Activated CD8-positive, alpha-beta T cell treated with anti-CD3 and anti-CD28 coated beads for 36 hours (primary cell): ENCODE data around the gene PLK2. TPM values are rescaled to one million over a fixed set of nuclear protein-coding genes. Genes with fewer than 3 reads are reported as not detected.

ENCODE experiments used
- ATAC-seq: fragments of 200-7000 bp; cut with Tn5 transposase; one replicate; pipeline ENCODE4 v1.10.0; 2021; ENCODE audit warnings: mild to moderate bottlenecking, moderate library complexity
- CTCF ChIA-PET: fragments of 350-600 bp; sonication (Branson Sonifier 250); formaldehyde crosslinking; loops from one replicate; lab custom pipeline; 2021; ENCODE audit warnings: antibody characterized with exemption; lab: Charles Lee
- POLR2A ChIA-PET: fragments of 350-600 bp; sonication (Branson Sonifier 250); formaldehyde crosslinking; loops from one replicate; lab custom pipeline; 2021; ENCODE audit warnings: antibody characterized with exemption; lab: Charles Lee
- DNase-seq: peaks from one replicate; pipeline ENCODE4 v3.0.0-alpha.2; 2020
- H3K27ac Mint-ChIP-seq: one replicate; pipeline ENCODE4 v1.8.0; 2021; ENCODE audit warnings: mild to moderate bottlenecking, mixed read lengths
- H3K27me3 Mint-ChIP-seq: one replicate; pipeline ENCODE4 v1.8.0; 2021; ENCODE audit warnings: mixed read lengths
- H3K36me3 Mint-ChIP-seq: one replicate; pipeline ENCODE4 v1.8.0; 2021; ENCODE audit warnings: low read depth, mixed read lengths
- H3K4me1 Mint-ChIP-seq: one replicate; pipeline ENCODE4 v1.8.0; 2021; ENCODE audit warnings: low read depth, mixed read lengths
- H3K4me3 Mint-ChIP-seq: one replicate; pipeline ENCODE4 v1.8.0; 2021; ENCODE audit warnings: mild to moderate bottlenecking, moderate library complexity, mixed read lengths
- H3K9me3 Mint-ChIP-seq: one replicate; pipeline ENCODE4 v1.8.0; 2021; ENCODE audit warnings: mixed read lengths
- intact Hi-C: fragments of 100-400 bp; cut with micrococcal nuclease; formaldehyde crosslinking; loops from one replicate; pipeline ENCODE4 v1.10.0; 2022
- total RNA-seq, 2 experiments: library from RNA; stranded (reverse); gene quantifications; one replicate each; pipeline ENCODE4 v1.2.3, GENCODE V29; 2021
- TF ChIP-seq, protein P1 (sequence below): fragments of 200-600 bp; IDR thresholded peaks from one replicate; pipeline ENCODE4 v1.8.0; 2022; ENCODE audit warnings: antibody characterized with exemption, mild to moderate bottlenecking

Gene PLK2
- total RNA-seq, 2 experiments from 2014 or later: 3.1 to 4.0 TPM

DNA sequence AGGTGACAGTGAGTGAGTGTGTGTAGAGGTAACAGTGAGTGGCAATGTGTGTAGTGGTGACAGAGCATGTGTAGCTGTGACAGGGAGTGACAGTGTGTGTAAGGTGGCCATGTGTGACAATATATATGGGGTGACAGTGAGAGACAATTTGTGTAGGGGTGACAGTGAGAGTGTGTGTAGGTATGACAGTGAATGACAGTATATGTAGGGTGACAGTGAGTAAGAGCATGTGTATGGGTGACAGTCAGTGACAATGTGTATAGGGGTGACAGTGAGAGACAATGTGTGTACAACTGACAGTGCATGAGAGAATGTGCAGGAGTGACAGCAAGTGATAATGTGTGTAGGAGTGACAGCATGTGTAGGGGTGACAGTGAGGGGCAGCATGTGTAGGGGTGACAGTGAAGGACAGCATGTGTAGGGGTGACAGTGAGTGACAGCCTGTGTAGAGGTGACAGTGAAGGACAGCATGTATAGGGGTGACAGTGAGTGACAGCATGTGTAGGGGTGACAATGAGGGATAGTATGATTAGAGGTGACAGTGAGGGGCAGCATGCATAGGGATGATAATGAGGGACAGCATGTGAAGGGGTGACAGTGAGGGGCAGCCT, 21.3 kb upstream of the PLK2 start:
- Mint-ChIP-seq H3K4me1 (no peaks in the 10 kb centered on the region), H3K27me3 (no peaks in the 10 kb centered on the region), H3K36me3 (no peaks in the 10 kb centered on the region), H3K9me3 (no peaks in the 10 kb centered on the region), H3K4me3 (no peak overlapping the region), H3K27ac (no peak overlapping the region)
- ATAC-seq (no peak), DNase-seq (no peak)
- ChIA-PET CTCF (no interaction called here), POLR2A (no interaction called here)
- TF ChIP-seq, protein P1, sequence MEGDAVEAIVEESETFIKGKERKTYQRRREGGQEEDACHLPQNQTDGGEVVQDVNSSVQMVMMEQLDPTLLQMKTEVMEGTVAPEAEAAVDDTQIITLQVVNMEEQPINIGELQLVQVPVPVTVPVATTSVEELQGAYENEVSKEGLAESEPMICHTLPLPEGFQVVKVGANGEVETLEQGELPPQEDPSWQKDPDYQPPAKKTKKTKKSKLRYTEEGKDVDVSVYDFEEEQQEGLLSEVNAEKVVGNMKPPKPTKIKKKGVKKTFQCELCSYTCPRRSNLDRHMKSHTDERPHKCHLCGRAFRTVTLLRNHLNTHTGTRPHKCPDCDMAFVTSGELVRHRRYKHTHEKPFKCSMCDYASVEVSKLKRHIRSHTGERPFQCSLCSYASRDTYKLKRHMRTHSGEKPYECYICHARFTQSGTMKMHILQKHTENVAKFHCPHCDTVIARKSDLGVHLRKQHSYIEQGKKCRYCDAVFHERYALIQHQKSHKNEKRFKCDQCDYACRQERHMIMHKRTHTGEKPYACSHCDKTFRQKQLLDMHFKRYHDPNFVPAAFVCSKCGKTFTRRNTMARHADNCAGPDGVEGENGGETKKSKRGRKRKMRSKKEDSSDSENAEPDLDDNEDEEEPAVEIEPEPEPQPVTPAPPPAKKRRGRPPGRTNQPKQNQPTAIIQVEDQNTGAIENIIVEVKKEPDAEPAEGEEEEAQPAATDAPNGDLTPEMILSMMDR: no peak
- intact Hi-C loops: no loop called here

DNA sequence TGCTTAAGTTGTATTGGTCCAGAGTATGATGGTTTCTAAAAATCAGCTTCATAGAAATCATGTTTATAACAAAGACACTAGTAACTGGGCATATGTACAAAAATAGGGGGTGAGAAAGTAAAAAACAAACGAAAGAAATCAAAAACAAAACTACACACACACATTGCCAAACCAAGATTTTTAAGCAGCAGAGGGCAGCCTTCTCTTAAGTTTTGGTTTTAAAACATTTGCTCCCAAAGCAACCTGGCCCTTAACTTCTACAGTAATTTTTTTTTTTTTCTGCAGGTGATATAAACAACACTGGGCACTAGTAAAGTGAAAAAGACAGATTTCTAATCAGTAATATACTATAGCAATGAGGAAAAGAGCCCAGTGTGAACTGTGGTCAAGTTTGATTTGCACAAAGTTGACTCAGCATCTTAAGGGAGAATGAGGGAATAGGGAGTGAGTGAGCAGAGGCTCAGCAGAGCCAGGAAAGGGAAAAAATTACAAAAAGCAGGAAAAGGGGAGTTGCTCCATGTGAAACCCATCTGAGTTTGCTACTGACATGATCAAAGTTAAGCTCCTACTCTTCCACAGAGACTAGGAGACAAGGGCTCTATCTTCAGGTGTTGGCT, 18.0 kb upstream of the PLK2 start:
- Mint-ChIP-seq H3K36me3 (no peaks in the 10 kb centered on the region), H3K27me3 (no peaks in the 10 kb centered on the region), H3K4me1 (no peaks in the 10 kb centered on the region), H3K9me3 (peaks cover 4% of the 10 kb centered on the region), H3K4me3 (no peak overlapping the region), H3K27ac (no peak overlapping the region)
- POLR2A ChIA-PET: no interaction called here
- CTCF ChIA-PET: interaction anchor here (0.9 to 1.5 kb wide), 6 partner anchors 9 to 372 kb away, joined by 3 to 6 read pairs (median 3); no protein-coding TSS in a partner anchor
- ATAC-seq (no peak), DNase-seq (no peak)
- intact Hi-C loops: no loop called here
- TF ChIP-seq, protein P1: no peak

DNA sequence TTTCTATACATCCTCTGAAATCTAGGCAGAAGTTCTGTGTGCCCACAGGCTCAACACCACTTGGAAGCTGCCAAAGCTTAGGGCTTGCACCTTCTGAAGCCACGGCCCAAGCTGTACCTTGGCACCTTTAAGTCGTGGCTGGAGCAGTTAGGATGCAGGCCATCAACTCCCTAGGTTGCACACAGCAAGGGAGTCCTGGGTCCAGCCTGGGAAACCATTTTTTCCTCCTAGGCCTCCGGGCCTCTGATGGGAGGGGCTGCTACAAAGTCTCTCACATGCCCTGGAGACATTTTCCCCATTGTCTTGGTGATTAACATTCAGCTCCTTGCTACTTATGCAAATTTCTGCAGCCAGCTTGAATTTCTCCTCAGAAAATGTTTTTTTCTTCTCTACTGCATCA, 15.5 kb upstream of the PLK2 start:
- DNase-seq (no peak), ATAC-seq (no peak)
- intact Hi-C loops: no loop called here
- POLR2A ChIA-PET: no interaction called here
- TF ChIP-seq, protein P1: no peak
- Mint-ChIP-seq H3K27me3 (no peaks in the 10 kb centered on the region), H3K27ac (no peak overlapping the region), H3K36me3 (no peaks in the 10 kb centered on the region), H3K4me3 (no peak overlapping the region), H3K9me3 (peaks cover 4% of the 10 kb centered on the region), H3K4me1 (no peaks in the 10 kb centered on the region)
- CTCF ChIA-PET: interaction anchor here (0.8 kb wide), 1 partner anchor 375 kb away, joined by 3 read pairs; no protein-coding TSS in a partner anchor

DNA sequence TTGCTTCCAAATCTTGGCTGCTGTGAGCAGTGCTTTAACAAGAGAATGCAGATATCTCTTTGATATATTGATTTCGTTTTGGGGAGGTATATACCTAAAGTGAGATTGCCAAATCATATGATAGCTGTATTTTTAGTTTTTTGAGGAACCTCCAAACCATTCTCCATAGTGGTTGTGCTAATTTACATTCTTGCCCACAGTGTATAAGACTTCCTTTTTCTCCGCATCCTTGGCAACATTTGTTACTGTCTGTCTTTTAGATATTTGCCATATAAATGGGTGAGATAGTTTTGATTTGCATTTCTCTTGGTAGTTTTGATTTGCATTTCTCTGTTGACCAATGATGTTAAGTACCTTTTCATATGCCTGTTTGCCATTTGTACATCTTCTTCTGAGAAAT, 10.0 kb upstream of the PLK2 start:
- Mint-ChIP-seq H3K27ac (no peak overlapping the region), H3K27me3 (no peaks in the 10 kb centered on the region), H3K36me3 (no peaks in the 10 kb centered on the region), H3K4me3 (no peak overlapping the region), H3K9me3 (no peaks in the 10 kb centered on the region), H3K4me1 (peaks cover 4% of the 10 kb centered on the region)
- DNase-seq (no peak), ATAC-seq (no peak)
- ChIA-PET POLR2A (no interaction called here), CTCF (no interaction called here)
- TF ChIP-seq, protein P1: no peak
- intact Hi-C loops: no loop called here

DNA sequence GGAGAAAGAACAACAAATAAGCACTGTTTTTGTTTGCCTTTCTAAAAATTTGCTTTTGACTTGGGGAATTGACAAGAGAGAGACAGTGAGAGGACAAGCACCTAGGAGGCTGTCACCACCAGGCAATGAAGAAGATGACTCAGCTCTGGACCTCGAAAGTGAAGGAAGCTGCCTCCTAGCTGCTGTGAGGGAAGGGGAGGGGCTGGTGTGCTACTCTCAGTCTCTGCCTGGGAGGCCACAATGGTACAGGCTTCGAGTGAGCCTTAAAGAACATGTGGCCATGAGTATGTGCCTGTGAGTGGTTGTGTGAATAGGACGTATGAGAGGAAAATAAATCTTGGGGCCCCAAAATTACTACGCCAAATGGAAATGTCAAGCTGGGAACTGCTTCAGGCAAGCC, 7.1 kb upstream of the PLK2 start:
- intact Hi-C loops: no loop called here

More for the DNA sequence above, 7.1 kb upstream of the PLK2 start:
- Mint-ChIP-seq H3K4me3 (no peak overlapping the region), H3K27ac (no peak overlapping the region), H3K4me1 (peaks cover 4% of the 10 kb centered on the region), H3K9me3 (no peaks in the 10 kb centered on the region), H3K27me3 (no peaks in the 10 kb centered on the region), H3K36me3 (no peaks in the 10 kb centered on the region)
- ChIA-PET POLR2A (no interaction called here), CTCF (interaction anchor here (1.4 to 1.9 kb wide), 2 partner anchors 10 to 816 kb away, joined by 3 to 5 read pairs; no protein-coding TSS in a partner anchor)
- peak; percentile 95 for ATAC-seq
- TF ChIP-seq, protein P1: no peak
- DNase-seq: peak; percentile 58
